ENCODE results near the gene ZNF580.

The ZNF580 gene

GRCh38 chr19:55624109-55625003 is 16.4 kb upstream of the ZNF580 start, which contains the start of gene ZNF784:
TSS of gene ZNF784 (minus strand) at chr19:55624566. CDS start at chr19:55624561, 5 bp downstream.
- DNase-seq = peak; percentile 91

- DNase-seq = no peak
Observed at GRCh38 chr19:55625004-55625326, 15.8 kb upstream of the ZNF580 start.

- no peak for DNase-seq
Observed at GRCh38 chr19:55626350-55626749, 14.5 kb upstream of the ZNF580 start.

- DNase-seq = peak; percentile 88
Observed at GRCh38 chr19:55632463-55632834, 8.4 kb upstream of the ZNF580 start.

GRCh38 chr19:55633861-55634260 is 6.9 kb upstream of the ZNF580 start:
- DNase-seq = no peak

- no peak for DNase-seq
Observed at GRCh38 chr19:55635334-55635717, 5.5 kb upstream of the ZNF580 start.

- DNase-seq = no peak
Observed at GRCh38 chr19:55635856-55636440, 4.9 kb upstream of the ZNF580 start.

- DNase-seq = no peak
Observed at GRCh38 chr19:55636723-55637122, 4.1 kb upstream of the ZNF580 start.

GRCh38 chr19:55637534-55637933 is 3.3 kb upstream of the ZNF580 start:
- no peak for DNase-seq

GRCh38 chr19:55638864-55639359 is 1.9 kb upstream of the ZNF580 start:
- peak; percentile 42 for DNase-seq

GRCh38 chr19:55640043-55640576 is 692 bp upstream of the ZNF580 start:
- peak; percentile 74 for DNase-seq

- peak; percentile 22 for DNase-seq
Observed at GRCh38 chr19:55641426-55642152, 787 bp downstream of the ZNF580 start.

- DNase-seq = no peak
Observed at GRCh38 chr19:55642153-55643002, 1.6 kb downstream of the ZNF580 start.

- DNase-seq = peak; percentile 71
Observed at GRCh38 chr19:55643003-55643886, 2.4 kb downstream of the ZNF580 start, which contains the start of gene ZNF581. TSS of gene ZNF581 (plus strand) at chr19:55643649. CDS start at chr19:55644572, 923 bp downstream.

GRCh38 chr19:55643887-55644176 is 3.0 kb downstream of the ZNF580 start:
- DNase-seq = no peak

GRCh38 chr19:55644191-55644833 is 3.5 kb downstream of the ZNF580 start:
- DNase-seq = no peak

- DNase-seq = no peak
Observed at GRCh38 chr19:55644842-55645511, 4.2 kb downstream of the ZNF580 start.

- no peak for DNase-seq
Observed at GRCh38 chr19:55645512-55645881, 4.7 kb downstream of the ZNF580 start.

- DNase-seq = no peak
Observed at GRCh38 chr19:55646889-55647731, 6.3 kb downstream of the ZNF580 start.
